NCI-H2171 (cell line): ENCODE measurements around the gene B4GALT2.

Source experiments
- DNase-seq: peaks from one replicate; lab custom pipeline; 2025; lab: John Stamatoyannopoulos, UW

B4GALT2 gene

DNA sequence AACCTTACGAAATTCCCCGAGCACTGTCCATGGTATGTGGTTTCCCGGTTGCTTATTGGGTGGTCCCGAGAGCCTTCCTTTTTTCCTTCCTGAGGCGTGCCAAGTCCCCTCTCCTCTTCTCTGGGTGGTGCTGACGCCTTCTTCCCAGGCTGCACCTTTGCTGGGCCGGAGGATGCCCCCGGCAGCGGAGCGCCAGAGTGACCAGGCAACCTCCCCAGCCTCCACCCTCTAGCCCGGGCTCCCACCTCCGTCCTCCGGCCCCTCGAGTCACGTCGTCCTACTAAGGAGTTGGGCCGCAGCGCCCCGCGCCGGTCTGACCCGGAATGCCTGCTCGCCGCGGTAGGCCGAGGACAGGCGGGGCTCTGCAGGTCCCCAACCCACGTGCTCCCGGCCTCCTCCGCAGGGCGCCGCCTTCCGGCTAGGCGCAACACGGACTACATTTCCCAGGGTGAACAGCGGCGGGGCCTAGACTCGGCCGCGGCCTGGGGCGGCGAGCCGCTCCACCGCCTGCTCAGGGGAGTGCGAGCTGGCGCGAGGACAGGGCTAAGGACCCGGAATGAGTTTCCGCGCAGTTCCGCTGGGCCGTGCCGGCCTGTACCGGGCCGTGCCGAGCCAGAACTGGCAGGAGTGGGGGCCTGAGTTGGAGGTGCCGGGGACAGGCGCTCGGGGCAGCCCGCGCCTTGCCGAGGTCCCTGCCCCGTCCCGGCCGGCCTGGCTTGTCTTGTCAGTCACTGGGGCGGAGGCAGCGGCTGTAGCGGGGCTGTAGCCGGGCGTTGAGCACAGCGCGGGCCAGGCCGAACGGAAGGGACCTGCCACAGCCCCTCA, 32.6 kb upstream of the B4GALT2 start, which contains the start of gene IPO13:
Gene IPO13, plus strand, starts transcription at position 715 of the 825 bp plus-strand sequence. CDS start 651 bp downstream, outside the sequence.
- DNase-seq = peak; percentile 93

DNA sequence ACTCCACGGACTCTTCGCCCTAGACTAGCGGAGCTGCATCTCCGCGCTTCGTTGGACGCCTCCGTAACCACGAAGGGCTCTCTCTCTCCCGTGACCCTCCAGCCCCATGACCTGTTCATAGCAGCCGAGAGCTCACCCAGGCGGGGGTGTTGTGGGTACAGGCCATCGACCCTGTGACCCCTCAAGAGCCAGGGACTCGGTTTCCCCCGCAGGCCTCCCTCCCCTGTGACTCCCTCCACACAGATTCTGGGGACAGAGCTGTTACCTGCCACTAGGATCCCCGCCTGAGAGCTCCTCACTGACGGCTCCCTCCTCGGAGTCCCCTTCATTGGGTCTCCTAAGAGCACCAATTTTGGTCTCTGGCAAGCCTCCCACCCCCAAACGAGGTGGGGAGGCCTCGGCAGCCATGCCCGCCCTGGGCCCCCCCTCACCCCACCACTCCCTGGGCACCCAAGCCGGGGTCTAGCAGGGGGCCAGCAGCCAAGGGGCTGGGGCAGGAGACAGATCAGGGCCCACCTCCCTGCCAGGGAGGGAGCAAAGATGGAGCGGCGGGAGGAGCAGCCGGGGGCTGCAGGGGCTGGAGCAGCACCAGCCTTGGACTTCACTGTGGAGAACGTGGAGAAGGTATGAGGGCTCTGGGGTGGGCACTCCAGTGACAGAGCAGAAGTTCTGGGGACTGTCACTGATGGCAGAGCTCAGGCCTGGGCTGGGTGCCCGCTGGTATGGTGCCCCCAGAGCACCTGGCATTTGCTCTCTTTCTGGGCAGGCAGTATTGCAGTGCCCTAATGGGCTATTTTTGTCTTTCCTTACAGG, 31.7 kb upstream of the B4GALT2 start:
- DNase-seq = no peak

DNA sequence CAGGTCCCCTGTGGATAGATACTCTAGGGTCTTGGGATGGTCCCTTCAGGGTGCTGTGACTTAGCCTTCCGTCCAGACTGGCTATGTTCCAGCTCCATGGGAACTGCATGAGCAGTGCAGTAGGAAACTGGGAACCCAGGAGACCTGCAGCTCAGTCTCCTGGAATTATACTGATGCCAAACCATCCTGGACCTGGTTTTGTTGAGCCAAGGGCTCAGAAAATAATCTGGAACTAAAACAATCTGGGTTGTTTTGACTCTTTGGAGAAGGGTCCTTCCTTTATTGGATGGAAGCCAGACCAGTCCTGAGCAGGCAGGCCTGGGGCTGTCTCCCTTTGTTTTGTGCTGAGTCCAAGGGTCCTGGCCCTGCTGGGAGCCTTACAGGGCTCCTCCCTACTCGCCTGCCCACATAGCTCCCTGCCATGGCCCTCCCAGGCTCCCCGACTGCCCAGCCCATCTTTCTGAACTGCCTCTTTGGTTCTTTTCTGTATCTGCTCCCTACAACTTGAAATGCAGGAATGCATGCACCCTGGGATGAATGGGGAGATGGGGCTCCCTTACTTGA, 31.1 kb upstream of the B4GALT2 start:
- no peak for DNase-seq

DNA sequence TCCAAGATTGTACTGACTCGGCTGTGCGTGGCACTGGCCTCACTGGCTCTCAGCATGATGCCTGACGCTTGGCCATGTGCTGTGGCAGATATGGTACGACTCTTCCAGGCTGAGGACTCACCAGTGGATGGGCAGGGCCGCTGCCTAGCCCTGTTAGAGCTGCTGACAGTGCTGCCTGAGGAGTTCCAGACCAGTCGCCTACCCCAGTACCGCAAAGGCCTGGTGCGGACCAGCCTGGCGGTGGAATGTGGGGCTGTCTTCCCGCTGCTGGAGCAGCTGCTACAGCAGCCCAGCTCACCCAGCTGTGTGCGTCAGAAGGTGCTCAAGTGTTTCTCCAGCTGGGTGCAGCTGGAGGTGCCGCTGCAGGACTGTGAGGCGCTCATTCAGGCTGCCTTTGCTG, 29.3 kb upstream of the B4GALT2 start:
- no peak for DNase-seq

DNA sequence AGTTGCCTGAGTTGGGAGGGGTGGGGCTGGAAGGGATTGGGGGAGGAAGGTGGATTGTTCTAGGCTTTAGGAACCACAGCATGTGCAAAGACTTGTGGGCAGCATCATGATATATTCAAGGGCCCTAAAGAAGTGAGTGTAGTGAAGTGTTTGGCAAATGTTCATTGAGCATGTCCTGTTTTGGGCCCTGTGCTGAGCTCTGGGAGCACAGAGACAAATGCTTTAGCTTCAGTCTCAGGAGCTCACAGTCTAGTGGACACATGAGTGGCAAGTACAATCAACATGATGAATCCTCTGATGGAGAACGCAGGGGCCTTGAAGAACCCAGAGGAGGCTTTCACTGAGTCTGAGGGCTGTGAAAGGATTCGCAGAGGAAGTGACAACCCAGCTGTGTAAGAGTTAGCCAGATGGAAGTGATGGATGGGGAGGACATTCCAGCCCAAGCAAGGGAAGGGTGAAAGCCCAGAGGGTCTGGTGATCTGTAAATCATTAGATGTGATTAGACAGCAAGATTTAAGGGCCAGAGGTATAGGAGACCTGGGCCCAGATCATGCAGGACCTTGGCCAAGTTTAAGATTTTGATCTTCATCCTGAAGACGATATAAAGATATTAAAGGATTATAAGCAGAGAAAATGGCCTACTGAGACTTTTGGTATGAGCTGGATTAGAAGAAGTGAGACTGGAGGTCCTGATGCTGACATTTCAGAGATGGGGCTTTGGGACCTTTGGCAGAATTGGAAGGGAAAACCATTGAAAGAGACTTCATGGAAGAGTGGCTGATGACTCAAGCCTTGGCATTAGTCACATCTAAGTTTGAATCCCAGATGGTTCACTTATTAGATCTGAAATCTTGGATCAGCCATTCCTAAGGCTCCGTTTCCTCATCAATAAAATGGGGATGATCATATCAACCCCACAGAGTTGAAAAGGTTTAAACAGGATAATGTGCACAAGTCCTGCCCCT, 27.7 kb upstream of the B4GALT2 start:
- no peak for DNase-seq

DNA sequence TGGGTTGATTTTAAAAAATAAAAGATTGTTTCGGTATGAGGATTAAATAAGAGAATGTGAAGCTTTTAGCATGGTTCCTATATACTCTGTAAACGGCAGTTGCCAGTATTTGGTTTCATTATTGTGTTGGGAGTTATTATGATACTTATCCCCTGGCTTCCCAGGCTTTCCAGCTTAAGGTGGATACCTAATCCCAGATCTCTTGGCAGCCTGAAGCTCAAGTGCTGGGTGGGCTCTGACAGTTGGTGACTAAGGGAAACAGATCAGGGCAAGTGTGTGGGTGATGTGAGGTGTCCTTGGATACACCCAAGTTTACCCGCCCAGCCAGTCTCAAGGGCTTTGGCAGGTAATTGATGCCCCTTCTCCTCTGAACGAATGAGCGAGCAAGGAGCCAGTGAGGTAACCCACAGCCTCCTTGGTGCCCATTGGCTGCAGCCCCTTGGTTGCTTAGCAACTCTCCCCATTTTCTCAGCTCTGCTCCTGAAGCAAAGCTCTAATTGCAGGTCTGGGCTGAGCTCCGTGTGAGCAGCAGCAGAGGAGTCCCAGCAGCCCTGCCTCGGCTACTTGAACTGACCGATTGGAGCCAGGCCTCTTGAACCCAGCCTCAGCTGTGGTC, 26.2 kb upstream of the B4GALT2 start:
- peak; percentile 98 for DNase-seq

DNA sequence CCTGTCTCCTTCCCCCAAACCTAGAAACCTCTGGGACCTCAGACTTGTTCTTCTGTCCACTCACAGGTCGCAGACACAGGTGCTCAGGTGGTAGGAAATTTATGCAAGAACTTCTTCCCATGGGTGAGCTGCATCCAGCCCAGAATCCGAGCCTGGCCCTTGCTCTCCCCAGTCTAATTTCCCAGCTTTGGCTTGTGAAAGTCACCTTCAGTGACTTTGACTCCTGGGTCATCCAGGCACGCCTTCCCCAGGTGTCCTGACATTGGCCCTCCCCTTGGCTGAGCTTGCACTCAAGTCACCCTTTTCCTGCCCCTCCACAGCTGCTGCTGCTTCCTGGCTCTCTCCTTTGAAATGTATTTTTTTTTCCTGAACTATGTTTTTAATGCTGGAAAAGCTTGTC, 25.6 kb upstream of the B4GALT2 start:
- DNase-seq = peak; percentile 47

DNA sequence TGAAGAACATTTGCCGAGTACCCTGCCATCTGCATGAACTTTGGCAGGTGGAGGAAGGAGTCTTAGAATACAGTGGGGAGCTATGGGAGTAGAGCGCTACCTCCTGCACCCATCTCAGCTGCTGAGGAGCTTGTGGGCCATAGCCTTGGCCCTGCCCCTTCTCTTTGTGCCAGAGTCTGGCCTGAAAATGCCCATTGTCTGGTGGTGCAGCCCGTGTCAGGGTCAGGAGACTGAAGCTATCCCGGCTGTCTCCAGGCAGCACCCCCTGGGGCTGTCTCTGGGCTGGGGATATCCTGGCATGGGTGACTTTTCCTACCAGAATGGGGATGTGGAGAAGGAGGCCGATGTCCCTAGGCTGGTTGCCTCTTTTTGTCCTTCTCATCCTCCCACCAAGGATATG, 25.0 kb upstream of the B4GALT2 start:
- DNase-seq = no peak

DNA sequence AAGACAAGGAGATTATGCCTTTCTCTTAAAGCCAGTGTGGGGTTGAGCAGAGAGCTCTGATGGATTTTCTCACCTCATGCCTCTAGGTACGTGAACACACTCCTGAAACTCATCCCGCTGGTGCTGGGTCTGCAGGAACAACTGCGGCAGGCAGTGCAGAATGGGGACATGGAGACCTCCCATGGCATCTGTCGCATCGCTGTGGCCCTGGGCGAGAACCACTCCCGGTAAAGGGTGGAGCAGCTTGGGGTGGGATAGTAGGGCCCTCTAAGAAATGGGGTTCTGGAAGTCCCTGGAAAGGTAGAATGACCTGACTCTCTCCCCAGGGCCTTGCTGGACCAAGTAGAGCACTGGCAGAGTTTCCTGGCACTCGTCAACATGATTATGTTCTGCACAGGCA, 22.8 kb upstream of the B4GALT2 start:
- DNase-seq = no peak

DNA sequence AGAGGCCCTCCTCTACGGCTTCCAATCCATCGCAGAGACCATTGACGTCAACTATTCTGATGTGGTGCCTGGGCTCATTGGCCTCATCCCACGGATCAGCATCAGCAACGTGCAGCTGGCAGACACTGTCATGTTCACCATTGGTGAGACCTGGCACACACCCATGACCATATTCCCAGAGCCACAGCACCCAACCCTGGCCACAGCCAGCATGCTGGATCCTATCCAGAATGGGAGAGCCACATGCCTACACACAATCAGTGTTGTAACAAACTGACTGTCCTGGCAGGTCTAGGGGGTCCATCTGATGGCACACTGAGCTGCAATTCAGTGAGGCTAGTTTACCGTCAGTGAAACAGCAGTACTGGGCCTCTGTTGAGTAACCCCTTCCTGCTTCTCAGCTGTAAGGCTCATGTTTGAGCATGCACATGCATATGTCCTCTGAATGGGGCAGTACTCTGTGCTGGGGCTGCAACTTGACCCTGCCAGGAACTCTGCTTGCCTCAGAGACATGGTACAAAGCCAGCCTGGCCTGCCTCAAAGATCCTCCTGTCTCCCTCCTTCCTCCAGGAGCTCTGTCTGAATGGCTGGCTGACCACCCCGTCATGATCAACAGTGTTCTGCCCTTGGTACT, 21.5 kb upstream of the B4GALT2 start:
- no peak for DNase-seq

DNA sequence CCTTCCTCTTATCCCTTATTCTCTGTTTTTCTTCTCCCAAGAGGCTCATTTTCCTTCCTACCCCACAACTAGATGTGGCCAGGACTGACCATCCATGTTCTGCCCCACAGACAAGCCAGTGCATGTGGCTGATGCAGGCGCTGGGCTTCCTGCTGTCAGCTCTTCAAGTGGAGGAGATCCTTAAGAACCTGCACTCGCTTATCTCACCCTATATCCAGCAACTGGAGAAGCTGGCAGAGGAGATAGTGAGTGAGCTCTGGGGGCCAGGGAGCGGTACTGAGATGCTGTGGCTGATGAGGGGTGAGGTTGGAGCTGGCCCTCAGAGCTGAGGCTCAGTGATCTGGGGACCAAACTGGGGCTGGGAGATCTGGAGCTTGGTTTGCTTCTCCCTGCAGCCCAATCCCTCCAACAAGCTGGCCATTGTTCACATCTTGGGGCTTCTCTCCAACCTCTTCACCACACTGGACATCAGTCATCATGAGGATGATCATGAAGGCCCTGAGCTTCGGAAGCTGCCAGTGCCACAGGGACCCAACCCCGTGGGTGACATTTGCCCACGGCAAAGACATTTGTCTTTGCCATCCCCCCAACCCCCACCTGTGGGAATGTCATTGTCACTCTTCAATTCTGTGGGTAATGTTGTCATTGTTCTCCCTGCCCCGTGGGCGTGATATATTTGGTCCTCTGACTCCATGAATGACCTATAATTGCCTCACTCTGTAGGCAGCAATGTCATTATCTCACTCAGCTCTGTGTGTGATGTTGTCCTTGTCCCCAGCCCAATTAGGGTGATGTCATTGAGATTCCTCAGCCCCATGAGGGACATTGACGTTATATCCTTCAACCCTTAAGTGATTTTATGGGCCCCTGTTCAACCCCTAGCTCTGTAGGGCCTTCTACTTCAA, 20.4 kb upstream of the B4GALT2 start:
- no peak for DNase-seq

DNA sequence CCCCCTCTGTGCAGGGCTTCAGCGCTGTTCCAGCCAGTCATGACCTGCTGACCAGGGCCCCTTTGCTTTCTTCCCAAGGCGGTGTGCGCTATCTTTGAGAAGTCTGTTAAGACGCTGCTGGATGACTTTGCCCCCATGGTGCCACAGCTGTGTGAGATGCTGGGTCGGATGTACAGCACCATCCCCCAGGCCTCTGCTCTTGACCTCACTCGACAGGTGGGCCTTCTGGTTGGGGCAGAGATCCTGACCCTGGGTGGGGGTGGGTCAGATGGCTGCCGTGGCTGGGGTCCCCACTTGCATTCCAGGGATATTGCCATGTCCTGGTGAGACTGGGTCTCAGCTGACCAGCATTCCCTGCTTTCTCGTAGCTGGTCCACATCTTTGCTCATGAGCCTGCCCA, 18.2 kb upstream of the B4GALT2 start:
- DNase-seq = no peak

DNA sequence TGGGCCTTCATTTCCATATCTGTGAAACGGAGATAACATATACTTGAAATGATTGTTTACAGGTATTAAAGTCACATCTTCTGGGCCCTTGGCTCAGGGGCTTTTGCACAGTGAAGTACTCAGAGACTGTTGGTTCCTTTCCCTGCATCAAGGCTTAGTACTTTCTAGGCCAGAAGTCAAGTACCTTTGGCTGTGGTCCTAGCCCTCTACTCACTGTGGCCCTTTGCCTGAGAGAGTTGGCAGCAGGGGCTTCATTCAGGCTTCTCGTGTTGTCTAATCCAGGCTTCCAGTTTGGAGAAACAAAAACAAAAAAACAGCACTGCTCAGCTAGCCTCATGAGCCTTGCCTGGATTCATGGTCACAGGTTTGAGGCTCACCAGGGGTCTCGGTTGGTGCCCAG, 17.3 kb upstream of the B4GALT2 start:
- DNase-seq = no peak

DNA sequence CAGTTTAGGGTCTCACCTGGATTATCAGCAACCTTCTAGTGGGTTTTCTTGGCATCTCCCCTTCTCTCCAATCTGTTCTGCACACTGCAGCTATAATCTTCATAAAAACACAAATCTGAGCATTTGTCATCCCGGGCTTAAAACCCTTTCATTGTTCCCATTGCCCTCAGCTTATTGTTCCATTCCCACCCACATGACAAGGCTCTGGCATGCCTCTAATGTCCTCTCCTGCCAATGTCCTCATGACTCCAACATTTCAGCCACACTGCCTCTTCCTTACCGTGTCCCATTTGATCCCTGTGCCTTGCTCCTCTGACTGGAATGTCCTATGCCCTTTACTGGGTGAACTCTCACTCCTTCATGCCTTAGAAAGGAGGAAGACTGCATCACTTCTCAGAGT, 16.7 kb upstream of the B4GALT2 start:
- no peak for DNase-seq

DNA sequence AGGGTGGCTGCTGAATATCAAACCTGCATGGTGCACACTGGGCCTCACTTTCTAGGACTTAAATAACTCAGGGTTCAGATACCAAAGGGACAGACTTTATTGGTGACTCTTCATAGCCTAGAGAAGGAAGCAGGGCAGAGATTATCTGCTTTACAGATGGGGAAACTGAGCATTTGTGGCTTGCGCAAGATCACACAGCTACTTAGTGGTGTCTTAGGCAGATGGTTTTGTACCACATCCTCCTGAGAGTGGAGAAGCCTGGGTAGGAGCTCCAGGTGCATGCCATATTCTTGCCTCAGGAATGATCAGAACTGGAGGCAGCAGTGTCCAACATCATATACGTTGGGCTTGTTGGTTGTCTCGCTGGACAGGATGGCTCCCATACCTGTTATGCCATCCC, 16.0 kb upstream of the B4GALT2 start:
- no peak for DNase-seq

DNA sequence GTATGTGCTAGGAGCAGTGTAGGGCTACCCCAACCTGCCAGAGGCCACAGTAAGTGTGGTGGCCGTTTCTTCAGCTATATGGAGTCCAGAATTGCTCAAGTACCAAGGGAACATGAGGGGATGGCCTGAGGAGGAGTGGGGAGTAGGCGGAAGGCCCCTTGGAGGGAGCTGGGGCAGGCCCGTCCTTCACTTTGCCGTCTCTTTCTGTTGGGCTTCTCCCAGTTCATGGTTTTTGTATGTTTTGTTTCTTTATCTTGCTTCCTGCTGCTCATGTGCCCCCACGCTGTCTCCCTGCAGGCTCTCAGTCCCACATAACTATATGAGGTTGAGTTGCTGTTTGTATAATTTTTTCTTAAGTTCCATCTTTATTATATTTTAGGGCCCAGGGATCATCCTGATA, 15.1 kb upstream of the B4GALT2 start:
- no peak for DNase-seq

DNA sequence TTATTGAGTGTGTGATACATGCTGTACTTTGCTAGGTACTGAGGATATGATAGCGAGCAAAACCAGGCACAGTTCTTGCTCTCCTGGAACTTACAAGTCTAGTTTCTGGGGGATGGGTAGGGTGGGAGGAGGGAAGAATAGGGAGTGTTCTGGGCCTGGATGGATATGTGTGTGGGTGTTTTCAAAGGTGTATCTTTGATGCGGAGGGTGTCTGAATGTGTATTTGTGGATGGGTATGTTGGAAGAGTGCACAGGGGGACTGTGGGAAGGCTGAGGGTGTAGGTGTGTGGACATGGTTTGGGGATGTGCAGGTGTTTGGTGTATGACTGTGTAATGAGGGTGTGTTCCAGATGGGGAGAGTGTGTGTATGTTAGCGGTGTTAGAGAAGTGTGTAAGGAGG, 13.7 kb upstream of the B4GALT2 start:
- DNase-seq = no peak

DNA sequence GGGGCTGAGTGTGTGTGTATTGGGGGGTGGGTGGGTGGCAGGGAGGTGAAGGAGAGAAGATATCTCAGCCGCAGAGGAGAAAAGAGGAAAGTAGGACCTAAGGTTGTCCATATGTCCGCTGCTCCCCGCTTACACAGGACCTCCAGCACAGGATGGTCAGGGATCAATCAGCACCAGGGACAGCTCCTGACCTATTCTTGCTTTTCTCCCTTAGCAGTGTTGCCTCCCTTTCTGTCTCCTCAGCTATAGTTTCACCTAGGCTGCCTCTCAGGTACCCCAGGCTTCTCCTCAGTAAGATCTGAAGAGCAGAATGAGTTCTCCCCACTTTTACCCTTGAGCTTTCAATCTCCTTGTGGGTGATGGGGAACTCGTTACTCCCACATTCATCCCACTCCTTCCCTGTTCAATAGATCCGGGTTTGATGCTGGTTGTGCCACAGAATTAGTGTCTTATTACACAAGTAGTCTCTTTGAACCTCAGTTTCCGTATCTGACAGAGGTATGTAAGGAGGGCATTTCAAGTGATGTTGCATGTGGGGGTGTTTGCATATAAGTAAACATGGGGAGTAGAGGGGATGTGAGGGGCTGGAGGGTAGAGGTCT, 10.6 kb upstream of the B4GALT2 start:
- DNase-seq = no peak

DNA sequence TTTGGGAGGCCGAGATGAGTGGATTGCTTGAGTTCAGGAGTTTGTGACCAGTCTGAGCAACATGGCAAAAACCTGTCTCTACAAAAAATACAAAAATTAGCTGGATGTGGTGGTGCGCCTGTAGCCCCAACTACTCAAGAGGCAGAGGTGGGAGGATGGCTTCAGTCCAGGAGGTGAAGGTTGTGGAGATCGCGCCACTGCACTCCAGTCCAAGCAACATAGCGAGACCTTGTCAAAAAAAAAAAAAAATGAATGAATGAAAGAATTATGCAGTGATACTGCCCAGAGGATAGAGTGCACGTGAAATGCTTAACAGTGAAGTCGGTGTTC, 9.6 kb upstream of the B4GALT2 start:
- no peak for DNase-seq
